A549 (cell line): ENCODE measurements around the gene TFF1.

Experiments
- CHD2 ChIP-seq: fragments of 150-350 bp; IDR thresholded peaks from 2 replicates; pipeline ENCODE4 v1.6.1; 2014; ENCODE audit warnings: low read length; ENCODE audit not compliant: partially characterized antibody
- CTCF ChIP-seq: fragments of >200 bp; sonication (Bioruptor Twin); formaldehyde crosslinking; IDR thresholded peaks from 3 replicates; pipeline ENCODE4 v1.5.1; 2016
- EP300 ChIP-seq, 2 experiments: fragments of >200 bp; sonication (Bioruptor Twin); formaldehyde crosslinking; IDR thresholded peaks; 2 replicates in 1 of 2; 3 replicates in 1 of 2; pipeline ENCODE4 v1.6.1; 2016 to 2017
- ESRRA ChIP-seq: fragments of 150-350 bp; IDR thresholded peaks from 2 replicates; pipeline ENCODE4 v1.6.1; 2014; ENCODE audit warnings: mild to moderate bottlenecking, low read length, borderline replicate concordance
- HDAC2 ChIP-seq: fragments of 200-600 bp; sonication (generic); IDR thresholded peaks from 2 replicates; pipeline ENCODE4 v1.6.1; 2016
- HOXB13 ChIP-seq: fragments of 250-450 bp; sonication (Bioruptor Pico); IDR thresholded peaks from 2 replicates; pipeline ENCODE4 v1.5.0; 2020; ENCODE audit warnings: low read depth, mild to moderate bottlenecking, moderate library complexity
- MAFK ChIP-seq: fragments of 450-650 bp; IDR thresholded peaks from 2 replicates; pipeline ENCODE4 v1.6.1; 2014; ENCODE audit not compliant: partially characterized antibody
- NFE2L2 ChIP-seq: fragments of 150-350 bp; conservative IDR thresholded peaks from 2 replicates; pipeline ENCODE4 v1.6.1; 2014; ENCODE audit warnings: low read length
- POLR2A ChIP-seq: IDR thresholded peaks from 2 replicates; pipeline ENCODE4 v1.6.1; 2012; ENCODE audit warnings: mild to moderate bottlenecking, low read length
- RAD21 ChIP-seq, 2 experiments: fragments of >200 bp in 1 of 2; sonication (Bioruptor Twin) in 1 of 2; formaldehyde crosslinking in 1 of 2; IDR thresholded peaks in 1 of 2; conservative IDR thresholded peaks in 1 of 2; 2 replicates in 1 of 2; 3 replicates in 1 of 2; pipeline ENCODE4 v1.6.1; 2012 to 2018; ENCODE audit warnings: inconsistent platforms in 1 of 2
- RCOR1 ChIP-seq: fragments of 150-350 bp; IDR thresholded peaks from 2 replicates; pipeline ENCODE4 v1.6.1; 2014; ENCODE audit warnings: antibody characterized with exemption, low read length, low read depth
- SMC3 ChIP-seq: fragments of >200 bp; sonication (Bioruptor Twin); formaldehyde crosslinking; IDR thresholded peaks from 3 replicates; pipeline ENCODE4 v1.6.1; 2018; ENCODE audit warnings: inconsistent platforms
- ZFP36 ChIP-seq: fragments of 450-650 bp; IDR thresholded peaks from 2 replicates; pipeline ENCODE4 v1.6.1; 2014; ENCODE audit warnings: borderline replicate concordance; ENCODE audit not compliant: partially characterized antibody

GRCh38 chr21:42338729-42339715 is 27.3 kb downstream of the TFF1 start:
- TF ChIP-seq CTCF (no peak), EP300 (IDR thresholded peaks at IDR 0.05) (no peak), POLR2A (no peak), CHD2 (no peak), MAFK (no peak), ESRRA (no peak), ZFP36 (no peak), NFE2L2 (no peak), SMC3 (no peak), RAD21 (conservative IDR thresholded peaks at IDR 0.05 in 1 of 2, IDR thresholded peaks at IDR 0.05 in 1 of 2) (no peak), RCOR1 (no peak), HDAC2 (no peak), HOXB13 (no peak)
